GM12878 (cell line): ENCODE data around the gene MAPKAP1. TPM values are rescaled to one million over a fixed set of nuclear protein-coding genes. Genes with fewer than 3 reads are reported as not detected.

ENCODE experiments used
- ASH2L ChIP-seq: fragments of 300-600, 200-600 bp; sonication (generic); IDR thresholded peaks from 2 replicates; pipeline ENCODE4 v1.6.1; 2017; ENCODE audit warnings: low read depth, mild to moderate bottlenecking, borderline replicate concordance
- BHLHE40 ChIP-seq, 2 experiments: fragments of 450-650 bp in 1 of 2; IDR thresholded peaks; 2 replicates each; pipeline ENCODE4 v1.6.1; 2011 to 2017; ENCODE audit warnings: low read depth in 2 of 2, borderline replicate concordance in 1 of 2, improper control_type of control experiment in 1 of 2, low read length in 1 of 2, mild to moderate bottlenecking in 1 of 2
- CEBPZ ChIP-seq: fragments of 150-350 bp; IDR thresholded peaks from 2 replicates; pipeline ENCODE4 v1.6.1; 2016; ENCODE audit warnings: low read depth, low read length
- CHD4 ChIP-seq: fragments of 200-600 bp; sonication (generic); IDR thresholded peaks from 2 replicates; pipeline ENCODE4 v1.6.1; 2016; ENCODE audit warnings: mild to moderate bottlenecking
- HDAC6 ChIP-seq: fragments of 200-600 bp; sonication (generic); IDR thresholded peaks from one replicate; pipeline ENCODE4 v1.8.0; 2017; ENCODE audit warnings: antibody characterized with exemption; ENCODE audit not compliant: unreplicated experiment
- IKZF2 ChIP-seq, 2 experiments: fragments of 450-650 bp; IDR thresholded peaks; 2 replicates each; pipeline ENCODE4 v1.6.1; 2017; ENCODE audit warnings: mild to moderate bottlenecking in 2 of 2, moderate library complexity in 2 of 2
- LARP7 ChIP-seq: fragments of 450-650 bp; IDR thresholded peaks from 2 replicates; pipeline ENCODE4 v1.6.1; 2017; ENCODE audit warnings: mild to moderate bottlenecking
- MTA2 ChIP-seq: fragments of 450-650 bp; IDR thresholded peaks from 2 replicates; pipeline ENCODE4 v1.6.1; 2016; ENCODE audit warnings: low read depth, mild to moderate bottlenecking, moderate library complexity
- MXI1 ChIP-seq: fragments of 150-350 bp; IDR thresholded peaks from 2 replicates; pipeline ENCODE4 v1.6.1; 2011; ENCODE audit warnings: low read depth, mild to moderate bottlenecking, inconsistent platforms, low read length, improper control_type of control experiment
- NFXL1 ChIP-seq: fragments of 450-650 bp; IDR thresholded peaks from 2 replicates; pipeline ENCODE4 v1.6.1; 2017; ENCODE audit warnings: antibody characterized with exemption, mild to moderate bottlenecking, borderline replicate concordance
- POLR2AphosphoS2 ChIP-seq: IDR thresholded peaks from 2 replicates; pipeline ENCODE4 v1.6.1; 2011; ENCODE audit warnings: low read depth, mild to moderate bottlenecking, low read length, improper control_type of control experiment, moderate library complexity
- RAD21 ChIP-seq: IDR thresholded peaks from 2 replicates; pipeline ENCODE4 v1.6.1; 2011; ENCODE audit warnings: mild to moderate bottlenecking, low read depth, low read length, moderate library complexity; ENCODE audit not compliant: insufficient read depth
- SMAD5 ChIP-seq: IDR thresholded peaks from 2 replicates; pipeline ENCODE4 v1.6.1; 2016; ENCODE audit warnings: antibody characterized with exemption, low read depth
- TARDBP ChIP-seq: IDR thresholded peaks from 2 replicates; pipeline ENCODE4 v1.6.1; 2016; ENCODE audit warnings: borderline replicate concordance
- ZBTB11 ChIP-seq: fragments of 450-650 bp; formaldehyde crosslinking; IDR thresholded peaks from 2 replicates; pipeline ENCODE4 v1.5.0; 2022; ENCODE audit warnings: mild to moderate bottlenecking, missing genetic modification characterization
- ZNF592 ChIP-seq: fragments of 450-650 bp; IDR thresholded peaks from 2 replicates; pipeline ENCODE4 v1.6.1; 2017; ENCODE audit warnings: mild to moderate bottlenecking, moderate library complexity
- polyA plus RNA-seq, 11 experiments: library from polyadenylated mRNA; depleted of rRNA in 4 of 11; unstranded in 6 of 11; stranded (reverse) in 5 of 11; fragments of >200 nt; fragmentation: Nextera tagmentation in 4 of 11; fragmentation: Illumina TruSeq in 1 of 11; extraction: Ambion mirVana in 4 of 11; extraction: Trizol in 1 of 11; gene quantifications; 1 replicate in 1 of 11; 2 replicates in 10 of 11; pipeline versions ENCODE4 v1.2.1 to v1.2.3, GENCODE V29; 2011 to 2016; ENCODE audit warnings: inconsistent platforms in 2 of 11, missing spikeins in 2 of 11, low read depth in 1 of 11
- total RNA-seq, 4 experiments: library from RNA; depleted of rRNA in 3 of 4; stranded (reverse); fragments of >200 nt in 3 of 4; fragmentation: Illumina TruSeq in 1 of 4; extraction: Trizol in 1 of 4; gene quantifications; 2 replicates each; pipeline versions ENCODE4 v1.2.1 to v1.2.3, GENCODE V29; 2013 to 2021
- TF ChIP-seq, protein P1 (sequence below): IDR thresholded peaks from 2 replicates; pipeline ENCODE4 v1.6.1; 2011; ENCODE audit warnings: borderline replicate concordance, low read depth, mild to moderate bottlenecking, moderate library complexity, low read length; ENCODE audit not compliant: insufficient read depth, poor library complexity, severe bottlenecking

MAPKAP1 gene
- total and polyA plus RNA-seq, 10 of the 15 experiments (the other 5 are each of a cell fraction or from before 2014, with no cell fraction given), result 5.1 to 188 (median 105) TPM

- TF ChIP-seq HDAC6 (no peak), ASH2L (no peak), LARP7 (no peak), RAD21 (no peak), MXI1 (no peak), MTA2 (peak; percentile 67; the same call in 1 of the 2 replicates), SMAD5 (no peak), CEBPZ (no peak), IKZF2 (IDR thresholded peaks at IDR 0.05) (peak; percentile 58 to 65; a peak in 2 of 4 replicates), BHLHE40 (IDR thresholded peaks at IDR 0.05; ENCODE audit: borderline replicate concordance in 1 of 2, low read depth in 2 of 2, low read length in 1 of 2) (no peak), POLR2AphosphoS2 (no peak), CHD4 (no peak), NFXL1 (no peak), TARDBP (no peak), ZBTB11 (no peak), ZNF592 (no peak)
- TF ChIP-seq, protein P1, sequence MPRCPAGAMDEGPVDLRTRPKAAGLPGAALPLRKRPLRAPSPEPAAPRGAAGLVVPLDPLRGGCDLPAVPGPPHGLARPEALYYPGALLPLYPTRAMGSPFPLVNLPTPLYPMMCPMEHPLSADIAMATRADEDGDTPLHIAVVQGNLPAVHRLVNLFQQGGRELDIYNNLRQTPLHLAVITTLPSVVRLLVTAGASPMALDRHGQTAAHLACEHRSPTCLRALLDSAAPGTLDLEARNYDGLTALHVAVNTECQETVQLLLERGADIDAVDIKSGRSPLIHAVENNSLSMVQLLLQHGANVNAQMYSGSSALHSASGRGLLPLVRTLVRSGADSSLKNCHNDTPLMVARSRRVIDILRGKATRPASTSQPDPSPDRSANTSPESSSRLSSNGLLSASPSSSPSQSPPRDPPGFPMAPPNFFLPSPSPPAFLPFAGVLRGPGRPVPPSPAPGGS, result no peak
Observed at GRCh38 chr9:125561509-125562148, 145.4 kb downstream of the MAPKAP1 start (continued).
